Adrenal gland (tissue), 5 donors: ENCODE measurements around the gene SEC61A2.

Source experiments
- POLR2A ChIP-seq, 2 donors: fragments of 450-650 bp; IDR thresholded peaks; one replicate each; pipeline ENCODE4 v1.6.1; 2017; ENCODE audit warnings: antibody characterized with exemption in 2 of 2, mild to moderate bottlenecking in 2 of 2, moderate library complexity in 1 of 2
- TF ChIP-seq, protein P1 (sequence below), 6 experiments: fragments of 450-650 bp in 4 of 6; fragments of 200-600 bp in 2 of 6; sonication (generic) in 1 of 6; IDR thresholded peaks; 1 replicate in 5 of 6; 2 replicates in 1 of 6; pipeline versions ENCODE4 v1.5.1 to v1.8.0; 2016 to 2021; ENCODE audit warnings: antibody characterized with exemption in 6 of 6, mild to moderate bottlenecking in 2 of 6, moderate library complexity in 1 of 6
- donor health status: DM: no; HTN: no; CAD: no.

DNA sequence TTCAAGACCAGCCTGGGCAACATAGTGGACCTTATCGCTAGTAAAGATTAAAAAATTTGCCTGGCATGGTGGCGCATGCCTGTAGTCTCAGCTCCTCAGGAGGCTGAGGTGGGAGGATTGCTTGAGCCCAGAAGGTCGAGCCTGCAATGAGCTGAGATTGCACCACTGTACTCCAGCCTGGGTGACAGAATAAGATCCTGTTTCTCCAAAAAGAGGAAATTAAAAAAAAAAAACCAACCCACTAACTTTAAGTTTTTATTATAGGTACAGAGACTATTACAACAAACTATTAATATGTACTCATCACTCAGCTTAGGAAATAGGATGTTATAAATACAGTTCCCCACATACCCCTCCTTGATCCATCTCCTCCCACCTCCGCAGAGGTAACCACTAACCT lies 30.5 kb upstream of the SEC61A2 start:
- TF ChIP-seq, protein P1, sequence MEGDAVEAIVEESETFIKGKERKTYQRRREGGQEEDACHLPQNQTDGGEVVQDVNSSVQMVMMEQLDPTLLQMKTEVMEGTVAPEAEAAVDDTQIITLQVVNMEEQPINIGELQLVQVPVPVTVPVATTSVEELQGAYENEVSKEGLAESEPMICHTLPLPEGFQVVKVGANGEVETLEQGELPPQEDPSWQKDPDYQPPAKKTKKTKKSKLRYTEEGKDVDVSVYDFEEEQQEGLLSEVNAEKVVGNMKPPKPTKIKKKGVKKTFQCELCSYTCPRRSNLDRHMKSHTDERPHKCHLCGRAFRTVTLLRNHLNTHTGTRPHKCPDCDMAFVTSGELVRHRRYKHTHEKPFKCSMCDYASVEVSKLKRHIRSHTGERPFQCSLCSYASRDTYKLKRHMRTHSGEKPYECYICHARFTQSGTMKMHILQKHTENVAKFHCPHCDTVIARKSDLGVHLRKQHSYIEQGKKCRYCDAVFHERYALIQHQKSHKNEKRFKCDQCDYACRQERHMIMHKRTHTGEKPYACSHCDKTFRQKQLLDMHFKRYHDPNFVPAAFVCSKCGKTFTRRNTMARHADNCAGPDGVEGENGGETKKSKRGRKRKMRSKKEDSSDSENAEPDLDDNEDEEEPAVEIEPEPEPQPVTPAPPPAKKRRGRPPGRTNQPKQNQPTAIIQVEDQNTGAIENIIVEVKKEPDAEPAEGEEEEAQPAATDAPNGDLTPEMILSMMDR (IDR thresholded peaks at IDR 0.05) = no peak
- TF ChIP-seq POLR2A (IDR thresholded peaks at IDR 0.05) = no peak
